ENCODE measurements around the gene MAP3K14.

GRCh38 chr17:45347444-45347843, 30.6 kb upstream of the MAP3K14 start:
- TF ChIP-seq CTCF (IDR thresholded peaks at IDR 0.05; ENCODE audit: low read depth, low read length) (no peak), EZH2phosphoT487 (IDR thresholded peaks at IDR 0.05; ENCODE audit: low read depth) (no peak)
